Measurements from ENCODE around the gene ZNF480. TPM values are rescaled to one million over a fixed set of nuclear protein-coding genes. Genes with fewer than 3 reads are reported as not detected.
A peak's percentile ranks its signal among the peaks of the same experiment; 100 is the strongest.

The ZNF480 gene
- total and polyA plus RNA-seq, 2 of the 8 experiments (the other 6 are each of a cell fraction or from before 2014, with no cell fraction given), result 3.4 to 32.9 TPM

DNA sequence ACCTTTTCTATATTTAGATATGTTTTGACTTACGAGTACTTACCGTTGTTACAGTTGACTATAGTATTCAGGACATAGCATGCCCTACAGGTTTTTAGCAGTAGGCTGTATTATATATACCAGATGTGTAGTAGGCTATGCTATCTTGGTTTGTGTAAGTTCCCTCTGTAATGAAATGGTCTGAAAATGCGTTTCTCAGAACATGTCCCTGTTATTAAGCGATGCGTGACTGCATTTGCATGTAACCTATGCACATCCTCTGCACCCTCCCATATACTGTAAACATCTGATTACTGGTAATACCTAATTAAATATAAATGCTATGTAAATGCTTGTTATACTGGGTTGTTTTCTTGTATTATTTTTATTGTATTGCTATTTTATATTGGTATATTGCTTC lies 21.0 kb upstream of the ZNF480 start:
- no peak overlapping the region for H3K9ac ChIP-seq (replicated peaks in 1 of 4; ENCODE audit: extremely low read depth in 1 of 4, low read depth in 3 of 4, low read length in 3 of 4)
- no peak overlapping the region for H3K56ac ChIP-seq (replicated peaks; ENCODE audit: insufficient read length, low read depth, low read length)
- DNase-seq (ENCODE audit: low read depth in 1 of 2, low spot score in 2 of 2), result no peak
- H4K8ac ChIP-seq (ENCODE audit: extremely low read depth, insufficient read depth, low read length), result no peak overlapping the region
- peaks cover 42 to 96% of the 10 kb centered on the region in 2 experiments for H3K79me2 ChIP-seq (ENCODE audit: control insufficient read depth in 1 of 2, insufficient read depth in 2 of 2, low read length in 2 of 2)
- H4K20me1 ChIP-seq (replicated peaks in 1 of 2; ENCODE audit: control insufficient read depth in 1 of 2, insufficient read depth in 2 of 2, low read length in 2 of 2), result peaks cover 13 to 21% of the 10 kb centered on the region in 2 experiments
- H3K14ac ChIP-seq (ENCODE audit: insufficient read length), result no peak overlapping the region
- no peak overlapping the region for H2AFZ ChIP-seq (ENCODE audit: low read length)
- no peak overlapping the region for H3K4me3 ChIP-seq (ENCODE audit: extremely low read depth in 1 of 4, insufficient read depth in 2 of 4, low read depth in 3 of 4, low read length in 4 of 4)
- FAIRE-seq, result no peak
- H2AK5ac ChIP-seq (ENCODE audit: low read depth, low read length), result no peak overlapping the region
- H3K79me1 ChIP-seq (ENCODE audit: low read depth, low read length), result peaks cover 15% of the 10 kb centered on the region
- H3K36me3 ChIP-seq (ENCODE audit: control insufficient read depth in 2 of 4, insufficient read depth in 4 of 4, low read length in 3 of 4), result peaks cover 0 to 27% (median 5%) of the 10 kb centered on the region in 4 experiments; a peak in 5 of 8 replicates
- TF ChIP-seq SIN3A (conservative IDR thresholded peaks at IDR 0.05 in 1 of 2, IDR thresholded peaks at IDR 0.05 in 1 of 2; ENCODE audit: low read depth in 1 of 2, low read length in 2 of 2) (no peak), KDM4A (IDR thresholded peaks at IDR 0.05; ENCODE audit: low read depth, low read length, severe bottlenecking) (no peak), JUN (IDR thresholded peaks at IDR 0.05; ENCODE audit: low read depth, low read length) (no peak), RBBP5 (IDR thresholded peaks at IDR 0.05; ENCODE audit: borderline replicate concordance, low read depth, low read length) (no peak), POU5F1 (IDR thresholded peaks at IDR 0.05; ENCODE audit: low read depth, low read length) (no peak), TAF1 (IDR thresholded peaks at IDR 0.05; ENCODE audit: low read depth, low read length) (no peak), RFX5 (IDR thresholded peaks at IDR 0.05; ENCODE audit: borderline replicate concordance, low read depth, low read length) (no peak), SP1 (IDR thresholded peaks at IDR 0.05; ENCODE audit: low read depth, low read length) (no peak), SAP30 (IDR thresholded peaks at IDR 0.05; ENCODE audit: insufficient read depth, insufficient replicate concordance, low read length) (no peak)
- H3K9me3 ChIP-seq (ENCODE audit: insufficient read depth in 2 of 2, low read depth in 1 of 2, low read length in 1 of 2), result no peaks in the 10 kb centered on the region
- no peak overlapping the region for H2BK20ac ChIP-seq (ENCODE audit: low read length)
- no peak overlapping the region for H2BK15ac ChIP-seq (ENCODE audit: low read length)
- peak overlapping the region; percentile 0 to 3; a peak in 1 of 4 replicates for H3K4me2 ChIP-seq (ENCODE audit: insufficient read depth in 1 of 2, low read depth in 2 of 2, low read length in 2 of 2)
- ChIA-PET POLR2A (ENCODE audit: partially characterized antibody) (interaction anchor here (1.9 kb wide), 1 partner anchor 8 kb away, joined by 4 read pairs; no protein-coding TSS in a partner anchor), CTCF (ENCODE audit: partially characterized antibody) (no interaction called here)
- H3K27ac ChIP-seq (ENCODE audit: low read depth, low read length), result no peak overlapping the region
- no peak overlapping the region for H2BK120ac ChIP-seq (replicated peaks; ENCODE audit: low read depth, low read length)
- H2BK12ac ChIP-seq (ENCODE audit: low read depth, low read length), result no peak overlapping the region
- peaks cover 0 to 3% (median 0%) of the 10 kb centered on the region in 4 experiments; a peak in 2 of 7 replicates for H3K4me1 ChIP-seq (replicated peaks in 1 of 4; ENCODE audit: control insufficient read depth in 3 of 4, insufficient read depth in 4 of 4, low read length in 3 of 4)
- no peak overlapping the region for H4K91ac ChIP-seq (replicated peaks; ENCODE audit: insufficient read length, low read length)
- H4K5ac ChIP-seq (ENCODE audit: insufficient read length, low read depth, low read length), result no peak overlapping the region
- H3K27me3 ChIP-seq (replicated peaks in 1 of 4; ENCODE audit: control insufficient read depth in 3 of 4, extremely low read depth in 1 of 4, insufficient read depth in 3 of 4, low read length in 3 of 4), result no peaks in the 10 kb centered on the region
- H3K4ac ChIP-seq (replicated peaks; ENCODE audit: insufficient read length, low read depth, low read length), result no peak overlapping the region
- no peaks in the 10 kb centered on the region for H3K23me2 ChIP-seq (ENCODE audit: low read depth, low read length)
- no peak overlapping the region for H3K23ac ChIP-seq (ENCODE audit: insufficient read length)
- WGBS, 2 experiments (ENCODE audit: extremely low coverage in 1 of 2, insufficient coverage in 1 of 2, insufficient read length in 1 of 2, insufficient replicate concordance in 2 of 2, low coverage in 1 of 2, low lambda C conversion rate in 2 of 2, missing lambda C conversion rate in 1 of 2), result 81% methylated on average over 5 of the region's 5 CpGs; no CpG with 5 or more reads in 1 of the 2 experiments
- no peak overlapping the region for H2BK5ac ChIP-seq (ENCODE audit: low read depth, low read length)
- H3K18ac ChIP-seq (ENCODE audit: extremely low read depth, low read length), result no peak overlapping the region

Measured in H1 (cell line).